NCI-H2029 treated with DMSO at 0.1 percent for 48 hours (cell line): Measurements from ENCODE around the gene SMIM7.
"Not testable (repeated sequence)": the region's sequence is repeated elsewhere in the genome, so short reads cannot be mapped to it uniquely, and the experiment has no call there.

Experiments
- DNase-seq: peaks from one replicate; lab custom pipeline; 2025; lab: John Stamatoyannopoulos, UW

Gene SMIM7

GRCh38 chr19:16654627-16655026 is 5.3 kb downstream of the SMIM7 start:
- no peak for DNase-seq

GRCh38 chr19:16654140-16654539 is 5.8 kb downstream of the SMIM7 start:
- no peak for DNase-seq

GRCh38 chr19:16652854-16653253 is 7.1 kb downstream of the SMIM7 start:
- DNase-seq = no peak

- not testable (repeated sequence) for DNase-seq
These were observed 8.3 kb downstream of the SMIM7 start for GRCh38 chr19:16651421-16652188.

- no peak for DNase-seq
These were observed 9.1 kb downstream of the SMIM7 start for GRCh38 chr19:16650821-16651220.

- peak; percentile 17 for DNase-seq
These were observed 10.2 kb downstream of the SMIM7 start for GRCh38 chr19:16649734-16650133.

GRCh38 chr19:16645140-16645539 is 14.8 kb downstream of the SMIM7 start:
- no peak for DNase-seq

- DNase-seq = no peak
These were observed 18.2 kb downstream of the SMIM7 start for GRCh38 chr19:16641695-16642094.

- no peak for DNase-seq
These were observed 19.0 kb downstream of the SMIM7 start for GRCh38 chr19:16640951-16641350.

GRCh38 chr19:16638666-16639065 is 21.3 kb downstream of the SMIM7 start:
- DNase-seq = no peak

- no peak for DNase-seq
These were observed 22.4 kb downstream of the SMIM7 start for GRCh38 chr19:16637535-16637934.

GRCh38 chr19:16631465-16631864 is 28.5 kb downstream of the SMIM7 start:
- DNase-seq = no peak

- DNase-seq = no peak
These were observed 30.8 kb downstream of the SMIM7 start for GRCh38 chr19:16628984-16629691.

- peak; percentile 80 for DNase-seq
These were observed 31.6 kb downstream of the SMIM7 start, which contains the start of gene MED26 for GRCh38 chr19:16628183-16628983. MED26 (minus strand) TSS chr19:16628204; CDS start chr19:16627943, 261 bp downstream.

GRCh38 chr19:16627928-16628182 is 32.1 kb downstream of the SMIM7 start:
- no peak for DNase-seq

- no peak for DNase-seq
These were observed 32.6 kb downstream of the SMIM7 start for GRCh38 chr19:16627193-16627927.

- DNase-seq = no peak
These were observed 33.1 kb downstream of the SMIM7 start for GRCh38 chr19:16626796-16627192.

GRCh38 chr19:16625163-16625958 is 34.6 kb downstream of the SMIM7 start:
- DNase-seq = no peak

- DNase-seq = no peak
These were observed 35.7 kb downstream of the SMIM7 start for GRCh38 chr19:16624236-16624635.

- DNase-seq = no peak
These were observed 36.4 kb downstream of the SMIM7 start for GRCh38 chr19:16623576-16623975.

- no peak for DNase-seq
These were observed 36.9 kb downstream of the SMIM7 start for GRCh38 chr19:16623066-16623465.
